HG03354 (cell line): ENCODE data around the gene CACNA2D3.
A peak's percentile ranks its signal among the peaks of the same experiment; 100 is the strongest.

ENCODE experiments used
- ATAC-seq: cut with Tn5 transposase; IDR thresholded peaks from one replicate; pipeline ENCODE4 v1.9.1; 2021; ENCODE audit warnings: mild to moderate bottlenecking; ENCODE audit not compliant: unreplicated experiment, poor library complexity, severe bottlenecking

CACNA2D3 gene

GRCh38 chr3:54355800-54356199 lies 233.4 kb downstream of the CACNA2D3 start:
- ATAC-seq, result no peak

GRCh38 chr3:54356261-54357045 lies 234.1 kb downstream of the CACNA2D3 start:
- no peak for ATAC-seq

GRCh38 chr3:54357301-54357700 lies 234.9 kb downstream of the CACNA2D3 start:
- no peak for ATAC-seq

- ATAC-seq, result no peak
These were observed 236.0 kb downstream of the CACNA2D3 start for GRCh38 chr3:54358316-54358715.

- no peak for ATAC-seq
These were observed 236.8 kb downstream of the CACNA2D3 start for GRCh38 chr3:54358969-54359694.

GRCh38 chr3:54360320-54360719 lies 238.0 kb downstream of the CACNA2D3 start:
- no peak for ATAC-seq

GRCh38 chr3:54361746-54362283 lies 239.5 kb downstream of the CACNA2D3 start:
- no peak for ATAC-seq

- ATAC-seq, result no peak
These were observed 243.8 kb downstream of the CACNA2D3 start for GRCh38 chr3:54366007-54366750.

- ATAC-seq, result no peak
These were observed 244.5 kb downstream of the CACNA2D3 start for GRCh38 chr3:54366839-54367238.

- no peak for ATAC-seq
These were observed 249.9 kb downstream of the CACNA2D3 start for GRCh38 chr3:54372232-54372631.

- ATAC-seq, result peak; percentile 52
These were observed 252.0 kb downstream of the CACNA2D3 start for GRCh38 chr3:54374214-54374852.

GRCh38 chr3:54376142-54376807 lies 253.9 kb downstream of the CACNA2D3 start:
- no peak for ATAC-seq

- no peak for ATAC-seq
These were observed 254.7 kb downstream of the CACNA2D3 start for GRCh38 chr3:54376939-54377578.

- no peak for ATAC-seq
These were observed 255.8 kb downstream of the CACNA2D3 start for GRCh38 chr3:54378184-54378583.

- no peak for ATAC-seq
These were observed 261.9 kb downstream of the CACNA2D3 start for GRCh38 chr3:54384279-54384678.

- ATAC-seq, result no peak
These were observed 268.2 kb downstream of the CACNA2D3 start for GRCh38 chr3:54390582-54390981.

- no peak for ATAC-seq
These were observed 270.8 kb downstream of the CACNA2D3 start for GRCh38 chr3:54393150-54393549.

- no peak for ATAC-seq
These were observed 286.0 kb downstream of the CACNA2D3 start for GRCh38 chr3:54408328-54408727.

GRCh38 chr3:54421943-54422342 lies 299.6 kb downstream of the CACNA2D3 start:
- no peak for ATAC-seq
